Measurements from ENCODE around the gene TRIM34. TPM values are rescaled to one million over a fixed set of nuclear protein-coding genes. Genes with fewer than 3 reads are reported as not detected.
"Not testable (repeated sequence)": the region's sequence is repeated elsewhere in the genome, so short reads cannot be mapped to it uniquely, and the experiment has no call there.

TRIM34 gene
- total RNA-seq, 1 experiment from 2014 or later: 1.4 TPM

DNA sequence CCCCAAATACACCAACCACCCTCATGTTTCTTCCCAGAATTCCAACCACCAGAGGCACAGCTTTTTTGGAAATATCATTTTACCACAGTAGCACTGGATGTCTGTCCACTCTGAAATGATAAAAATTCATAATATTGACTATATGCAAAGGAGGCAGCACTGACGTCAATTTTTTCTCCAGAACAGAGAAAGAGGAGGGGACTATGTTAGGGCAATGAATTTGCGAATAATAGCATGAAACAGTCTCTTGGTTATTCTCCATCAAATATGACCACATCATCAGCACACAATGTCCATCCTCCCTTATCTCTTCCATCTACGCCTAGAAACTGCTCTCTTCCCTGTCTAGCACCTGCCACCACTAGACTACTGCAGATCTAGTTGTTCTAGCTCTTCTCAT is 21.3 kb downstream of the TRIM34 start:
- no peak for DNase-seq
- Histone ChIP-seq H3K4me3 (ENCODE audit: insufficient read depth, low read depth, low read length) (no peak overlapping the region), H3K27me3 (ENCODE audit: control insufficient read depth, insufficient read depth, low read length) (no peaks in the 10 kb centered on the region)

DNA sequence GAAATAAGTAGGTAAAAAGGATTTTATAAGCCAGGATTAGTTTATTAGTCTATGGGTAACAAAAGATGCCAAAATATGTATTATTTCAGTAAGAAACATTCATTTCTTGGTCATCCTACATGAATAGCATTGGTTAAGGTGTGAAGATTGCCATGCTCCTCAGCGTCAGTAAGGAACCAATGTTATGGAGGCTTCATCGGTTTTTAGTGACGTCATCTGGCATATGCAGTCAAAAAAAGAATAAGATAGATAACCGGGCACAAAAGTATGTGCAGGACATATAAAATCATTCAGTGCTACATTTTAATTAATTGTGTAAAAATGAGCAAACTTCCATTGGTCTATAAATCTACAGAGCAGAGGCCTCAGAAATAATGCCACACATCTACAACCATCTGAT is 30.7 kb downstream of the TRIM34 start:
- H3K27me3 ChIP-seq (ENCODE audit: control insufficient read depth, insufficient read depth, low read length): no peaks in the 10 kb centered on the region
- no peak for DNase-seq
- H3K36me3 ChIP-seq (replicated peaks; ENCODE audit: control insufficient read depth, insufficient read depth, low read length): no peaks in the 10 kb centered on the region
- H3K4me3 ChIP-seq (ENCODE audit: insufficient read depth, low read depth, low read length): no peak overlapping the region

More for the DNA sequence above, 21.3 kb downstream of the TRIM34 start:
- no peaks in the 10 kb centered on the region for H3K36me3 ChIP-seq (replicated peaks; ENCODE audit: control insufficient read depth, insufficient read depth, low read length)

DNA sequence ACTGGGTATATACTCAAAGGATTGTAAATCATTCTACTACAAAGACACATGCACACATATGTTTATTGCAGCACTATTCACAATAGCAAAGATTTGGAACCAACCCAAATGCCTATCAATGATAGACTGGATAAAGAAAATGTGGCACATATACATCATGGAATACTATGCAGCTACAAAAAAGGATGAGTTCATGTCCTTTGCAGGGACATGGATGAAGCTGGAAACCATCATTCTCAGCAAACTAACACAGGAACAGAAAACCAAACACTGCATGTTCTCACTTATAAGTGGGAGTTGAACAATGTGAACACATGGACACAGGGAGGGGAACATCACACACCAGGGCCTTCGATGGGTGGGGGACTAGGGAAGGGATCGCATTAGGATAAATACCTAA is 32.2 kb downstream of the TRIM34 start:
- not testable (repeated sequence) for DNase-seq; H3K4me3 ChIP-seq (ENCODE audit: insufficient read depth, low read depth, low read length); H3K27me3 ChIP-seq (ENCODE audit: control insufficient read depth, insufficient read depth, low read length); H3K36me3 ChIP-seq (replicated peaks; ENCODE audit: control insufficient read depth, insufficient read depth, low read length)

DNA sequence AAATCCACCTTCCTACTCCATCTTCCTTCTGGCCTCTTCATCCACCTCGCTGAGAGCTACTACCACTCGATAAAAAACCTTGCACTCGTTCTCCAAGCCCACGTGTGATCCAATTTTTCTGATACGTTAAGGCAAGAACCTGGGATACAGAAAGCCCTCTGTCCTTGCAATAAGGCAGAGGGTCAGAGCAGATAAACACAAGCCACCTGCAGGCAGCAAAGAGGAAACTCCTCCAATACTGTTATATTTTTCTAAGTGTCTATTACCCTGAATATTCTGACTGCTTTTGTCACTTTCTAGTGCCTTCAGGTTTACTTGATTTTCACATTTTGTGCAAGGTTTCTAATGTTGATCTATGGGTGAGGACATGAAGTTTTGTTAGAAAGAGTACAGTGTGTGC is 33.5 kb downstream of the TRIM34 start:
- no peaks in the 10 kb centered on the region for H3K27me3 ChIP-seq (ENCODE audit: control insufficient read depth, insufficient read depth, low read length)
- H3K4me3 ChIP-seq (ENCODE audit: insufficient read depth, low read depth, low read length): no peak overlapping the region
- DNase-seq: no peak
- H3K36me3 ChIP-seq (replicated peaks; ENCODE audit: control insufficient read depth, insufficient read depth, low read length): no peaks in the 10 kb centered on the region

DNA sequence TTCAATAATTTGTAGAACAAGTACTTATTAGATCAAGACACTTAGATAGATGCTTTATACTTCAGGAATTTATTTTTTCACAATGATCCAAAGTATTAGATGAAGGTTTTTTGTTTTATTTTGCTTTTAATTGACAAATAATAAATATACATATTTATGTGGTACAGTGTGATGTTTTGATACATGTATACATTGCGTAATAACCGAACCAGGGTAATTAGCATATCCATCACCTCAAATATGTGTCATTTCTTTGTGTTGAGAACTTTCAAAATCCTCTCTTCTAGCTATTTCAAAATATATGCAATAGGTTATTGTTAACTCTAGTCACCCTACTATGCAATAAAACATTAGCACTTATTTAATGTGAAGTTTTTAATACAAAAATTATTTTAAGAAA is 38.7 kb downstream of the TRIM34 start:
- H3K36me3 ChIP-seq (replicated peaks; ENCODE audit: control insufficient read depth, insufficient read depth, low read length): peaks cover 5% of the 10 kb centered on the region
- H3K27me3 ChIP-seq (ENCODE audit: control insufficient read depth, insufficient read depth, low read length): no peaks in the 10 kb centered on the region
- no peak overlapping the region for H3K4me3 ChIP-seq (ENCODE audit: insufficient read depth, low read depth, low read length)
- DNase-seq: no peak

DNA sequence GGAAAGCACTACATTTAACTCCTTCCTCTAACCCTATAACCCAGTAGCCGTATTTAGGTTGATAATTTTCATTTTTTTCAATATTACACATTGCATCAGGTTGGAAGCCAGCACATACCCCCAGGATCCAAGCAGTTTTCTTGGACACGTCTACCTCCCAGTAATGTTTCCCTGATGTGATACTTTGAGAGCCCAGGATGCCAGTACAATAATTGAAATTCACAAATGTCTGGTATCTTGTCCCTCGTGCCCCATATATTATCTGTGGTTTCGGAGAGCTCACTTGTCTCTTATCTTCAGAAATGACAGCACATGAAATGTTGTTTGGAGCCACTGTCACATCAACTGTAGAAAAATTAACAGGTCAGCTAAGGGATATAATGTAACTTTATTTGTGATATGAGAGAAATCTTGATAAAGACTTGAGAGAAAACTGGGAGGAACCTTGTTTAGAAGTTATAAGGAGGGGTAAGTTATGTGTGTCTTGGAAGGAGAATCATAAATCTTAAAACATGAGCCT is 40.3 kb downstream of the TRIM34 start:
- Histone ChIP-seq H3K27me3 (ENCODE audit: control insufficient read depth, insufficient read depth, low read length) (no peaks in the 10 kb centered on the region), H3K36me3 (replicated peaks; ENCODE audit: control insufficient read depth, insufficient read depth, low read length) (peaks cover 5% of the 10 kb centered on the region), H3K4me3 (ENCODE audit: insufficient read depth, low read depth, low read length) (no peak overlapping the region)
- no peak for DNase-seq

DNA sequence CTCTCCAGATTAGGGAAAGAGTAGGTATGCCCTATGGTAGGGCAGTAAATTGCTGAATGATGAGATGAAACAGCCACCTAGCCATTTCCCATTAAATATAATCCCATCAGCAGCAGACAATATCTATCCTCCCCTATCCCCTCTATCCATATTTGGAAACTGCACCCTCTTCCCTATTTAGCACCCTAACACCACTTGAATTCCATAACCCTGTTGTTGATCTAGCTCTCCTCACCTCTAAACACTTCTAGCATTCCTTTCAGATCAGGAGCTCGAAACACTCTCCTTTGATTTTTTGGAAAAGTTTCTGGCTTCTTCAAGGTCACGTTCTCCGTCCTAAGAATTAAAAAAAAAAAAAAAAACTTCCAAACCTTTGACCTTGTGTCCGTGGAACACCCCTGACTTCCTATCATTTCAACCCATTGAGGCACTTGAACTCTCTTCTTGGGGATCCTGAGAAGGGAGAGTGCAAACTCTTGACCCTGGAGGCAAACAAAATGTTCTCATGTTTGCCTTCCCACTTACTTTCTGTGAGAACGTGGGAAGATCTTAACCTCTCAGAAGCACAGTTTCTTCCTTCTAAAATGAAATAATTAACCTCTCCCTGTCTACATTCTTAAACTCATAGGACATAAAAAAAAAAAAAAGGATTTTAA is 41.1 kb downstream of the TRIM34 start:
- H3K27me3 ChIP-seq (ENCODE audit: control insufficient read depth, insufficient read depth, low read length): no peaks in the 10 kb centered on the region
- peaks cover 5% of the 10 kb centered on the region for H3K36me3 ChIP-seq (replicated peaks; ENCODE audit: control insufficient read depth, insufficient read depth, low read length)
- H3K4me3 ChIP-seq (ENCODE audit: insufficient read depth, low read depth, low read length): no peak overlapping the region
- DNase-seq: no peak

DNA sequence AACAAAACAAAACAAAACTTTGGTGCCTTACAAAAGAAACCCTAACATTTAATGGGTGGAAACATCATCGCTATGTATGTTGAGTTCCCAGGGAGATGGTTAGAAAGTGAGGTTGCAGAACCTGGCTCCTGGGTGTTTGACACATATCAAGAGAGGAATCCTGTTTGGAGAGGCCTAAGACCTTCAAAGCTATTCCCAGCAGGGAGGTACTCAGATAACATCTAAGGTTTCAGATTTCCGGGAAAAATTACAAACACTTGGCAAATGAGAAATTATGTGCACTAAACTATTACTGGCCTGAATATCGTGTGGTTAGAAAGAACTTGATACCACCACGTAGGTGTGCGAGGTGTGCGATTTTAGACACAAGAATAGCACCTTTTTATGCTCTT is 41.6 kb downstream of the TRIM34 start:
- Histone ChIP-seq H3K36me3 (replicated peaks; ENCODE audit: control insufficient read depth, insufficient read depth, low read length) (peaks cover 5% of the 10 kb centered on the region), H3K4me3 (ENCODE audit: insufficient read depth, low read depth, low read length) (no peak overlapping the region), H3K27me3 (ENCODE audit: control insufficient read depth, insufficient read depth, low read length) (no peaks in the 10 kb centered on the region)
- no peak for DNase-seq

DNA sequence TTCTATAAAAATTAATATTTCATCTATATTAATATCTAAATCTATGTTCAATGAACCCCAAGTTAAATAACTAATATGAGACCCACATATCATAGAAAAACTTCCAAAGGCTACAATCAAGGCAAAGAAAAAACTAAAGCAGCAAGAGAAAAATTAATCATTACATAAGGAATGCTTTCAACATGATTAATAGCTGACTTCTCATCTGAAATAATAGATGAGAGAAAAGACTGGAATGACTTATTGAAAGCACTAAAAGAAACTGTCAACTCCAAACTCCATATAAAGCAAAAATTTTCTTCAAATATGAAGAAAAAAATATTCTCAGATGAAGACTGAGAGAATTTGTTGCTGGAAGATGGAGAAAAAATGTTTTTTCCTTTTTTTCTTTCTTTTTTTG is 47.0 kb downstream of the TRIM34 start:
- H3K4me3 ChIP-seq (ENCODE audit: insufficient read depth, low read depth, low read length): no peak overlapping the region

DNA sequence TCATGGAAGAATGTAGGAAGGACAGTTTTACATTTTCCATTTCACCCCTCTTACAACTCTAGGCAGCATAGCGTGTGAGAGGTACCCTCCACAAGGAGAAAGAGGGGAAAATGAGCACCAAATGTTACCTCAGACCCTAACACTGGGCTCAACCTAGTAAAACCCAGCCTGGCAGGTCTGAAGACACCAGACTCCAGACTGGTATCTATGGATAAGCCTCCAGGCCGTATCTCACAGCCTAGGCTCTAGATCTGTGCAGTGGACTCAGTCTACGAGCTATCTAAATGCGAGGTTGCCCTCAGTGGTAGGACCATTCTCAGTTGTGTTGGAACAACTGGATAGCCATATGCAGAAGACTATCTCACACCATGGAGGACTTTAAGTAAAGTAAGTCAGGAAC is 49.6 kb downstream of the TRIM34 start:
- no peaks in the 10 kb centered on the region for H3K27me3 ChIP-seq (ENCODE audit: control insufficient read depth, insufficient read depth, low read length)
- H3K36me3 ChIP-seq (replicated peaks; ENCODE audit: control insufficient read depth, insufficient read depth, low read length): peaks cover 9% of the 10 kb centered on the region
- H3K4me3 ChIP-seq (ENCODE audit: insufficient read depth, low read depth, low read length): no peak overlapping the region
- DNase-seq: no peak

More for the DNA sequence above, 47.0 kb downstream of the TRIM34 start:
- no peak for DNase-seq
- Histone ChIP-seq H3K36me3 (replicated peaks; ENCODE audit: control insufficient read depth, insufficient read depth, low read length) (no peaks in the 10 kb centered on the region; the same call in 1 of the 2 replicates), H3K27me3 (ENCODE audit: control insufficient read depth, insufficient read depth, low read length) (no peaks in the 10 kb centered on the region)

DNA sequence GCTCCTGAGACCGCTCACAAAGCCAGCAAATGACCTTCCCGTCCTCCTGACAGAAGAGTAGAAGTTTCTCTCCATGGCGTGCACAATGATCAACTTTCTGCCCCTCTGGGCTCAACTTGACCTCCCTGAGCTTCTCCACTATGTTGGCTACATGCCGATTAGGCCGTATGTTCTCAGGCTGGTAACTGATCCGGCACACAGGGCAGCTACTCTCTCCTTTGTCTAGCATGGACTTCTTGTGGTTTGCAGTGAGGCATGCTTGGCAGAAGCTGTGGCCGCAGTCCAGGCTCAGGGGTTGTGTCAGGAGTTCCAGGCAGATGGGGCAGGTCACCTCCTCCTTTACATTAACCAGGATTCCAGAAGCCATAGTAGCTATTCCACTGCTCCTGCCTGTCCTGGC is 55.0 kb downstream of the TRIM34 start:
- Histone ChIP-seq H3K27me3 (ENCODE audit: control insufficient read depth, insufficient read depth, low read length) (no peaks in the 10 kb centered on the region), H3K36me3 (replicated peaks; ENCODE audit: control insufficient read depth, insufficient read depth, low read length) (peaks cover 14% of the 10 kb centered on the region), H3K4me3 (ENCODE audit: insufficient read depth, low read depth, low read length) (no peak overlapping the region)
- DNase-seq: no peak

DNA sequence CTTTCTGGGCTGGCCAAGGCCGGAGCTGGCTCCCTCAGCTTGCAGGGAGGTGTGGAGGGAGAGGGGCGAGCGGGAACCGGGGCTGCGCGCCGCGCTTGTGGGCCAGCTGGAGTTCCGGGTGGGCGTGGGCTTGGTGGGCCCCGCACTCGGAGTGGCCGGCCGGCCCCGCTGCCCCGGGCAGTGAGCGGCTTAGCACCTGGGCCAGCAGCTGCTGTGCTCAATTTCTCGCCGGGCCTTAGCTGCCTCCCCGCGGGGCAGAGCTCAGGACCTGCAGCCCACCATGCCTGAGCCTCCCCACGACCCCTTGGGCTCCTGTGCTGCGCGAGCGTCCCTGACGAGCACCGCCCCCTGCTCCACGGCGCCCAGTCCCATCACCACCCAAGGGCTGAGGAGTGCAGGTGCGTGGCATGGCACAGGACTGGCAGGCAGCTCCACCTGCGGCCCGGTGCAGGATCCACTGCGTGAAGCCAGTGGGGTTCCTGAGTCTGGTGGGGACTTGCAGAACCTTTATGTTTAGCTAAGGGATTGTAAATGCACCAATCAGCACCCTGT is 58.2 kb downstream of the TRIM34 start:
- H3K4me3 ChIP-seq (ENCODE audit: insufficient read depth, low read depth, low read length); H3K27me3 ChIP-seq (ENCODE audit: control insufficient read depth, insufficient read depth, low read length); DNase-seq: not testable (repeated sequence)
- H3K36me3 ChIP-seq (replicated peaks; ENCODE audit: control insufficient read depth, insufficient read depth, low read length): peaks cover 13% of the 10 kb centered on the region

DNA sequence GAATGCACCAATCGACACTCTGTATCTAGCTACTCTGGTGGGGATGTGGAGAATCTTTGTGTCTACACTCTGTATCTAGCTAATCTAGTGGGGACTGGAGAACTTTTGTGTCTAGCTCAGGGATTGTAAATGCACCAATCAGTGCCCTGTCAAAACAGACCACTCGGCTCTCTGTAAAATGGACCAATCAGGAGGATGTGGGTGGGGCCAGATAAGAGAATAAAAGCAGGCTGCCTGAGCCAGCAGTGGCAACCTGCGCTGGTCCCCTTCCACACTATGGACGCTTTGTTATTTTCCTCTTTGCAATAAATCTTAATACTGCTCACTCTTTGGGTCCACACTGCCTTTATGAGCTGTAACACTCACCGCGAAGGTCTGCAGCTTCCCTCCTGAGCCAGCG is 58.8 kb downstream of the TRIM34 start:
- H3K27me3 ChIP-seq (ENCODE audit: control insufficient read depth, insufficient read depth, low read length); H3K36me3 ChIP-seq (replicated peaks; ENCODE audit: control insufficient read depth, insufficient read depth, low read length); H3K4me3 ChIP-seq (ENCODE audit: insufficient read depth, low read depth, low read length); DNase-seq: not testable (repeated sequence)

DNA sequence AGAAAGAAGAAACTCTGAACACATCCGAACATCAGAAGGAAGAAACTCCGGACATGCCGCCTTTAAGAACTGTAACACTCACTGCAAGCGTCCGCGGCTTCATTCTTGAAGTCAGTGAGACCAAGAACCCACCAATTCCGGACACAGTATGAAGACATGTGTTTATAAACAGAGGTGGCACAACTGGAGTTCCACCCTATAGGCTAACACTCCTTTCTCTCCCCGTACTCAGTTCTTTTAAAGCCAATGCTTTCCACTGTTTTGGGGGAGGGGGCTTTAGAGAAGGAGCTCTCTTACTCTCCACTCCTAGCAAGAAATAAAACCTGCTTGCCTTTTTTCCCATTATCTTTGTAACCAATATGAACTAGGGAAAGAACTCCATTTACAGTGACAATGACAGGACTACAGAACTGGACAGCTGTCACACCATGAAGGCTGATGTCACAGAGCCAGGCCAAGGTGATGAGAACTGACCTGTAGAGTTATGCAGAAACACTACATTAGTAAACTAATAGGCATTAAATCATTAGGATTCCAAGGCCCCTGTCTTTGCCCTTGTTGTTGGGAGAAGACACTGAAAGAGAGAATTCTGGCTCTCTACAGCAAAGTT is 59.3 kb downstream of the TRIM34 start:
- peaks cover 5% of the 10 kb centered on the region for H3K36me3 ChIP-seq (replicated peaks; ENCODE audit: control insufficient read depth, insufficient read depth, low read length)
- H3K4me3 ChIP-seq (ENCODE audit: insufficient read depth, low read depth, low read length): peak overlapping the region; percentile 49
- no peaks in the 10 kb centered on the region for H3K27me3 ChIP-seq (ENCODE audit: control insufficient read depth, insufficient read depth, low read length)
- DNase-seq: no peak

DNA sequence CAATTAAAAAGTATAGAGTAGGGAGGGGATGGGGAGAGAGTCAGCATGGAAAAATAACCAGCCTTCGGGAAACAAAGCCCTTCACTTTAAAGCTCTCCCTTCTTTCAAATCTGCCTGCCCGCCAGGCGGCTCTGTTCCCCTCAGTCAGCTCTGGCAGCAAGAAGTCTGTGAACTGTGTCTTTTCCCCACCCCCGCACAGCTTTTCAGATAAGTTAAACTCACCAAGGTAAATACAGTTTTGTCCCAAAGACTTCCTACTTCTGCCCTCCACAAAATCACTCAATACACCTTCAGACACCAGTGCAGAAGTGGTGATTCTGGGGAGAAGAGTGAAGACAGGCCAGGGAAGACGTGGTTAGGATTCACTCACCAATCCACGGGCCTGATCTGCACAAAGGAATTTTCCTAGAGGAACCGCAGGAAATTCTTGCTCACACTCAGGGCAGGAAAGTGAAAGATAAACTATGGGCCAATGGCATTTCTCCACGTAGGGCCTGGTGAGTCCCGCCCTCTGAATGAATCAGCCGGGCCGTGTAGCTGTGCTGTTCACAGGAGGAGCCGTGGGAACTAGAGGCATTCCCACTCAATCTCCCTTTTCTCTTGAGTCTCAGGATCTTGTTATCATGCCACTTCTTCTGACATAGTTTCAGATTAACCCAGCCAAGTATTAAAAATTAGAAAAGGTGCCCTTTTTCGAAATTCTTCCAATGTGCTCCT is 60.0 kb downstream of the TRIM34 start, which contains the start of gene TRIM5:
TRIM5 (minus strand) TSS at position 429 of the 717 bp plus-strand sequence. CDS start 4,897 bp downstream, outside the sequence.
- peak within 1 kb of the TSS; percentile 49 for H3K4me3 ChIP-seq (ENCODE audit: insufficient read depth, low read depth, low read length)
- peaks cover 2% of the 10 kb centered on the region for H3K36me3 ChIP-seq (replicated peaks; ENCODE audit: control insufficient read depth, insufficient read depth, low read length)
- peak; percentile 86 for DNase-seq

More for the DNA sequence above, 60.0 kb downstream of the TRIM34 start, which contains the start of gene TRIM5:
- H3K27me3 ChIP-seq (ENCODE audit: control insufficient read depth, insufficient read depth, low read length): no peaks in the 10 kb centered on the region
